K562 (cell line): ENCODE results near the gene TNK2. TPM values are rescaled to one million over a fixed set of nuclear protein-coding genes. Genes with fewer than 3 reads are reported as not detected.

Source experiments
- AFF1 ChIP-seq, 2 experiments: fragments of 450-650 bp; IDR thresholded peaks; 2 replicates each; pipeline ENCODE4 v1.6.1; 2018; ENCODE audit warnings: mild to moderate bottlenecking in 2 of 2, low read depth in 1 of 2; ENCODE audit not compliant: partially characterized antibody in 2 of 2
- BRF1 ChIP-seq: IDR thresholded peaks from 3 replicates; pipeline ENCODE4 v1.6.1; 2011; ENCODE audit warnings: borderline replicate concordance, mild to moderate bottlenecking; ENCODE audit not compliant: insufficient read length; ENCODE audit errors: extremely low read depth
- CBFA2T2 ChIP-seq: fragments of 450-650 bp; conservative IDR thresholded peaks from 2 replicates; pipeline ENCODE4 v1.6.1; 2017; ENCODE audit warnings: mild to moderate bottlenecking
- EP300 ChIP-seq: IDR thresholded peaks from 2 replicates; pipeline ENCODE4 v1.6.1; 2012; ENCODE audit warnings: low read length, improper control_type of control experiment
- HDAC1 ChIP-seq, 2 experiments: fragments of 450-650 bp; IDR thresholded peaks; 2 replicates each; pipeline ENCODE4 v1.6.1; 2016 to 2017; ENCODE audit warnings: inconsistent platforms in 1 of 2, mild to moderate bottlenecking in 1 of 2, moderate library complexity in 1 of 2
- POLR2G ChIP-seq: fragments of 200-400 bp; formaldehyde crosslinking; IDR thresholded peaks from 2 replicates; pipeline ENCODE4 v1.6.1; 2017; ENCODE audit warnings: low read depth, mild to moderate bottlenecking, antibody characterized with exemption, low read length, moderate library complexity
- PURB ChIP-seq: sonication (generic); formaldehyde crosslinking; IDR thresholded peaks from 2 replicates; pipeline ENCODE4 v1.9.0; 2021; ENCODE audit warnings: low read depth, mild to moderate bottlenecking, missing genetic modification reagents
- polyA plus RNA-seq, 8 experiments: library from polyadenylated mRNA; depleted of rRNA in 4 of 8; stranded (reverse) in 5 of 8; unstranded in 3 of 8; fragments of >200 nt; fragmentation: Nextera tagmentation in 2 of 8; fragmentation: Illumina TruSeq in 1 of 8; extraction: Ambion mirVana in 2 of 8; extraction: Trizol in 1 of 8; gene quantifications; 2 replicates each; pipeline versions ENCODE4 v1.2.1 to v1.2.3, GENCODE V29; 2011 to 2014; ENCODE audit warnings: inconsistent platforms in 1 of 8, missing spikeins in 1 of 8
- total RNA-seq, 7 experiments: library from RNA; depleted of rRNA in 6 of 7; stranded (reverse); fragments of >200 nt in 6 of 7; fragmentation: Illumina TruSeq in 2 of 7; extraction: Trizol in 2 of 7; gene quantifications; 2 replicates each; pipeline versions ENCODE4 v1.2.1 to v1.2.3, GENCODE V29; 2011 to 2021; ENCODE audit warnings: low replicate concordance in 1 of 7
- TF ChIP-seq, protein P1 (sequence below): fragments of 250-450 bp; sonication (Bioruptor Pico); IDR thresholded peaks from 2 replicates; pipeline ENCODE4 v1.4.0; 2020; ENCODE audit warnings: mild to moderate bottlenecking
- TF ChIP-seq, protein P2 (sequence below): IDR thresholded peaks from 2 replicates; pipeline ENCODE4 v1.6.1; 2011; ENCODE audit warnings: borderline replicate concordance, low read depth, mild to moderate bottlenecking, moderate library complexity, low read length; ENCODE audit not compliant: insufficient read depth, poor library complexity, severe bottlenecking

Gene TNK2
- total and polyA plus RNA-seq, 9 of the 15 experiments (the other 6 are each of a cell fraction or from before 2014, with no cell fraction given), result 0.03 to 33.8 (median 6.5) TPM

DNA sequence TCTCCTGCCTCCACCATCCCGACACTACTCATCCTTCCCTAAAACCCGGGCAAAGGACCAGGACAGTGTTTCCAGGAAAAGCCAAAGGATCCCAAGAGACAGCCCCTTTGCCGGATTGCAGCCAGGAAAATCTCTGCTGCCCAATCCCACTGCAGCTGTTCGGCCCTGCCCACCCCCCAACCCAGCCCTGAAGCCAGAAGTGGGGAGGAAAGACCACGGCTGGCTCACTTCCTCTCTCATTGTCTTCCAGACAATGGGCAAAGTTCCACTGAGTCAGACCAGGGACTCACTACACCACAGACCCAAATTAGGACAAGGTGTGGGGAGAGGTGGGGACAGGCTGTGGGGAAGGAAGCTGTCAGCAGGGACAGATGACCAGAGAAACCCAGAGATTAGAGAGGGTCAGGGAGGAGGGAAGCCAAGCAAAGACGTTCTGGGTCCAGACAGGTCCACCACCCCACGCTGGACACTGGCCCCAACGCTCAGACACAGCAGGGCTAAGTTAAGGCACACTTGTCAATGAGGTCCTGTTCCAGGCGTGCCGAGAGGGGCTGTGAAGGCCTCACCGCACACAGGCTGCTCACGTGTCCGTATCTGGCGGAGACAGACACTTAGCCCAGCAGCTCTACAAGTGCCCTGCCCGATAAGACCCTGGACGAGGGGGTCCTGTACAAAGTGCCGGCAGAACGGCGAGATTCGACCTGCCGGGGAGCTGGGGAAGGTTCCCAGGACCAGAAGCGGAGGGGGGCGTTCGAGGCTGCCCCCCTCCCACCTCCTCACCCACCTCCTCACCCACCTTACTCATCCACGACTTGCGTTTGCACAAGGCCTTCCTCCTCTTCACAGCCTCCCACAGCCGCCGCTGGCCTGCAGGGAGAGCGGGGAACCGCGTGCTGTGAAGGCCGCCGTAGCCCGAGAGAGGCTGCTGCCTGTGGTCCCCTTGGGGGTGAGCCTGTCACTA is 21.9 kb downstream of the TNK2 start (continued):
- TF ChIP-seq CBFA2T2, result peak; percentile 77
- TF ChIP-seq AFF1 (IDR thresholded peaks at IDR 0.05; ENCODE audit: low read depth in 1 of 2, partially characterized antibody in 2 of 2), result no peak
- no peak for TF ChIP-seq PURB
- TF ChIP-seq, protein P1, sequence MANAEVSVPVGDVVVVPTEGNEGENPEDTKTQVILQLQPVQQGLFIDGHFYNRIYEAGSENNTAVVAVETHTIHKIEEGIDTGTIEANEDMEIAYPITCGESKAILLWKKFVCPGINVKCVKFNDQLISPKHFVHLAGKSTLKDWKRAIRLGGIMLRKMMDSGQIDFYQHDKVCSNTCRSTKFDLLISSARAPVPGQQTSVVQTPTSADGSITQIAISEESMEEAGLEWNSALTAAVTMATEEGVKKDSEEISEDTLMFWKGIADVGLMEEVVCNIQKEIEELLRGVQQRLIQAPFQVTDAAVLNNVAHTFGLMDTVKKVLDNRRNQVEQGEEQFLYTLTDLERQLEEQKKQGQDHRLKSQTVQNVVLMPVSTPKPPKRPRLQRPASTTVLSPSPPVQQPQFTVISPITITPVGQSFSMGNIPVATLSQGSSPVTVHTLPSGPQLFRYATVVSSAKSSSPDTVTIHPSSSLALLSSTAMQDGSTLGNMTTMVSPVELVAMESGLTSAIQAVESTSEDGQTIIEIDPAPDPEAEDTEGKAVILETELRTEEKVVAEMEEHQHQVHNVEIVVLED (CRISPR knock-in tag), result no peak
- peak; percentile 37; the same call in 1 of the 2 replicates for TF ChIP-seq EP300
- TF ChIP-seq BRF1, result no peak
- peak; percentile 35 for TF ChIP-seq POLR2G
- TF ChIP-seq HDAC1 (IDR thresholded peaks at IDR 0.05), result no peak
- TF ChIP-seq, protein P2, sequence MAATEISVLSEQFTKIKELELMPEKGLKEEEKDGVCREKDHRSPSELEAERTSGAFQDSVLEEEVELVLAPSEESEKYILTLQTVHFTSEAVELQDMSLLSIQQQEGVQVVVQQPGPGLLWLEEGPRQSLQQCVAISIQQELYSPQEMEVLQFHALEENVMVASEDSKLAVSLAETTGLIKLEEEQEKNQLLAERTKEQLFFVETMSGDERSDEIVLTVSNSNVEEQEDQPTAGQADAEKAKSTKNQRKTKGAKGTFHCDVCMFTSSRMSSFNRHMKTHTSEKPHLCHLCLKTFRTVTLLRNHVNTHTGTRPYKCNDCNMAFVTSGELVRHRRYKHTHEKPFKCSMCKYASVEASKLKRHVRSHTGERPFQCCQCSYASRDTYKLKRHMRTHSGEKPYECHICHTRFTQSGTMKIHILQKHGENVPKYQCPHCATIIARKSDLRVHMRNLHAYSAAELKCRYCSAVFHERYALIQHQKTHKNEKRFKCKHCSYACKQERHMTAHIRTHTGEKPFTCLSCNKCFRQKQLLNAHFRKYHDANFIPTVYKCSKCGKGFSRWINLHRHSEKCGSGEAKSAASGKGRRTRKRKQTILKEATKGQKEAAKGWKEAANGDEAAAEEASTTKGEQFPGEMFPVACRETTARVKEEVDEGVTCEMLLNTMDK, result no peak
